ENCODE measurements around the gene NANOS2.
"Not testable (repeated sequence)": the region's sequence is repeated elsewhere in the genome, so short reads cannot be mapped to it uniquely, and the experiment has no call there.

NANOS2 gene

DNA sequence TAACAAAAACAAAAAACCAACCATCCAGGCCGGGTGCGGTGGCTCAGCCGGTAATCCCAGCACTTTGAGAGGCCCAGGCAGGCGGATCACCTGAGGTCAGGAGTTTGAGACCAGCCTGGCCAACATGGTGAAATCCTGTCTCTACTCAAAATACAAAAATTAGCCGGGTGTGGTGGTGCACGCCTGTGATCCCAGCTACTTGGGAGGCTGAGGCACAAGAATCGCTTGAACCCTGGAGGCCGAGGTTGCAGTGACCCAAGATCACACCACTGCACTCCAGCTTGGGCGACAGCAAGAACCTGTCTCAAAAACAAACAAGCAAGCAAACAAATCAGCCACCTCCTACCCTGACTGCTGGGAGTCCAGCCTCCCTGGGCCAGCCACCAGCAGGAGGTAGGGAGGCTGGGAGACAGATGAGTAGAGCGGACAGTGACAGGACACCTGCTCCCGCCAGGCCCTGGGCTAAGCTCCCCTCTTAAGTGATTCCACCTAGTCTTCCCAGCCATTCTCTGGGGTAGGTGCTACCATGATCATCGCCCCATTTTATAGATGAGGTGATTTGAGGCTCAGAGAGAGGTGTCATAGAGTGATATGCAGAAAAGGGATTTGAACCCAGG lies 18.5 kb downstream of the NANOS2 start:
- not testable (repeated sequence) for DNase-seq (ENCODE audit: low spot score)

GRCh38 chr19:45895519-45895972 lies 19.0 kb downstream of the NANOS2 start:
- peak; percentile 66 for DNase-seq (ENCODE audit: low spot score)

DNA sequence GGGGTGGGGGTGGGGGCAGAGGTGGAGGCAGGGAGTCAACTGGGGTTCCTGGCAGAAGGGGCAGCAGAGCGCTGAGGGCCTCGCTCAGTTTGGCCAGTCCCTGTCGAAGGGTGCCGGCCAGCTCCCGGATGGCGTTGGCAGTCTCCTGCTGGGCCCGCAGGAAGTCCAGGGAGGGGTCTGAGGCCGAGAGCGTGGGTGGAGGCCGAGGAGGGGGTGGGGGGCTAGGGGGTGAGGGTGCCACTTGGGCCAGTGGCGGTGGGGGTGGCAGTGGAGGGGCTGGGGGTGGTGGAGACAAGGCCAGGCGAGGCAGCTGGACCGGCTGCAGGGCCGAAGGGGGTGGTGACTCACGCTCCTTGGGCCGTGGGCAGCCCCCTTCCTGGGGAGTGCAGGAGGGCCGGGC lies 23.7 kb downstream of the NANOS2 start:
- no peak for DNase-seq (ENCODE audit: low spot score)

DNA sequence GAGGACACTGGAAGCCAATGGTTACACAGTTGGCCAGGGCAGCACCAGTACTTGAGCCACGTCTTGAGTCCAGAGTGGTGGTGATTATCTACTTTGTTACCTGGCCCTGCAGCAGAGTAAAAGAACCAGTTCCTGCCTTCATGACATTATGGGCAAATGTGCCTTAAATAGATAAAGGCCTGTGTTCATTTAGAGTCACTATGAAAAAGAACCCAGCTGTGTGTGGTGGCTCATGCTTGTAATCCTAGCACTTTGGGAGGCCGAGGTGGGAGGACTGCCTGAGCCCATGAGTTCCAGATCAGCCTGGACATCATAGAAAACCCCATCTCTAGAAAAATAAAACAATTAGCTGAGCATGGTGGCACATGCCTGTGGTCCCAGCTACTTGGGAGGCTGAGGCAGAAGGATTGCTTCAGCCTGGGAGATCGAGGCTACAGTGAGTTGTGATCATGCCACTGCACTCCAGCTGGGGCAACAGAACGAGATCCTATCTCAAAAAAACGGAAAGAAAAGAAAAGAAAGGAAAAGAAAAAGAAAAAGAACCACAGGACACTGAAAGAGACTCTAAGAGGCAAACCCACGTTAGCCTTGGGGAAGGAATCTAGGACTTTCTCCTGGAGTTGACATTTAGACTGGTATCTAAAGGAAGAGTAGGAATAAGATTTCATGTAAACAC lies 25.2 kb downstream of the NANOS2 start:
- no peak for DNase-seq (ENCODE audit: low spot score)

GRCh38 chr19:45887200-45887710 lies 27.3 kb downstream of the NANOS2 start:
- no peak for DNase-seq (ENCODE audit: low spot score)

- peak; percentile 94 for DNase-seq (ENCODE audit: low spot score)
Observed at GRCh38 chr19:45886427-45887199, 28.0 kb downstream of the NANOS2 start.

GRCh38 chr19:45885556-45886426 lies 28.8 kb downstream of the NANOS2 start, which contains the start of gene IRF2BP1:
IRF2BP1 (minus strand) TSS chr19:45886141; CDS start chr19:45885774, 367 bp downstream.
- peak; percentile 91 for DNase-seq (ENCODE audit: low spot score)

DNA sequence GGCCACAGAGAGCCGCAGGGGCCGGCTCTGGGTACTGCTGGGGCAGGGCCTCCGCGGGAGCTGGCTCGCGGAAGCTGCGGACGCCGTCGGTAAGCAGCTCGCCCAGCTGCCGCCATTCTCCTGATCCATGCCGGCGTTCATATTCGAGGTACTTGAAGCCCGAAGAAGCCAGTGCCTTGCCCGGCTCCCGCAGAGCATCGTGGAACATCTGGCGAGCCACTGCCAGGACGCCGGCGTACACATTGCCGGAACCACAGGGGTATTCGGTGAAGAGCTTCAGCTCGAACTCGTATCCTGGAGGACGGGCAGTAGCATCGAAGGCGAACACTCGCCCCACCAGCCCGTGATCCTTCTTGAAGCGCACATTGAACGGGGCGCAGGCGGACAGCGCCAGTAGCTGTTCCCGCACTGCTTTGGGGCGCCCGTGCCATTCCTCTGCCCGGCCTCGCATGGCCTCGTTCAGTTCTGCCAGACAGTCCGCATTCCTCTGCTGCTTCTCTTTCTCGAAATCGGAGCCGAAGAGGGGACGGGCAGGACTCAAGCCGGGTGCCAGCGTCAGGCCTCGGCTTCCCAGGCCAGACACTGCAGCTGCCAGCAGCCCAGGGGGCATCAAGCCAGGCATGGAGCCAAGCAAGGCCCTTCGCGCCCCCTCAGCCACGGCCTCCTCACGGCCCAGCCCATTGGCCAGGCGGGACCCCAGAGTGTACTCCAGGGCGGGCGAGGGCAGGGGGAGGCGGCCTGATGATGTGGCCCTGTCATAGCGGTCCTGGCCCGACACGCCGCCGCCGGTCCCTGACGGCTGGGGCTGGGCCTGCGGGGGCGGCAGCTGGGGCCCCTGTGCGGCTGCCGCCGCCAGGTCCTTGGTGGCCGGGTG lies 29.7 kb downstream of the NANOS2 start:
- DNase-seq (ENCODE audit: low spot score) = no peak

GRCh38 chr19:45883881-45884681 lies 30.5 kb downstream of the NANOS2 start:
- DNase-seq (ENCODE audit: low spot score) = no peak

DNA sequence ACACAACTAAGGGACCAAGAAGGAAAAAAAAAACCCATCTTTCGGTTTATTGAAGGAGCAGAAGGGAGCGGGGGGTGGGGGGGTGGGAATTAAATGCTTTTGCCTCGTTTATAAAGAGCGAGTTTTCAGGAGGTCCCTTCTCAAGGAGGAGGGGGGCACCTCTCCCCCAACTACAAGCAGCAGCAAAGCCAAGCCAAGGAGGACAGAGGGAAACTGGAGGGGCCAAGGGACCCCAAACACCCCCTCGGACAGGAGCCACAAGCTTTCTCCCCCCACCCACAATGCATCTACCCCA lies 31.0 kb downstream of the NANOS2 start:
- DNase-seq (ENCODE audit: low spot score) = no peak

- DNase-seq (ENCODE audit: low spot score) = peak; percentile 24
Observed at GRCh38 chr19:45882652-45883585, 31.7 kb downstream of the NANOS2 start.

- DNase-seq (ENCODE audit: low spot score) = no peak
Observed at GRCh38 chr19:45881909-45882528, 32.6 kb downstream of the NANOS2 start.

DNA sequence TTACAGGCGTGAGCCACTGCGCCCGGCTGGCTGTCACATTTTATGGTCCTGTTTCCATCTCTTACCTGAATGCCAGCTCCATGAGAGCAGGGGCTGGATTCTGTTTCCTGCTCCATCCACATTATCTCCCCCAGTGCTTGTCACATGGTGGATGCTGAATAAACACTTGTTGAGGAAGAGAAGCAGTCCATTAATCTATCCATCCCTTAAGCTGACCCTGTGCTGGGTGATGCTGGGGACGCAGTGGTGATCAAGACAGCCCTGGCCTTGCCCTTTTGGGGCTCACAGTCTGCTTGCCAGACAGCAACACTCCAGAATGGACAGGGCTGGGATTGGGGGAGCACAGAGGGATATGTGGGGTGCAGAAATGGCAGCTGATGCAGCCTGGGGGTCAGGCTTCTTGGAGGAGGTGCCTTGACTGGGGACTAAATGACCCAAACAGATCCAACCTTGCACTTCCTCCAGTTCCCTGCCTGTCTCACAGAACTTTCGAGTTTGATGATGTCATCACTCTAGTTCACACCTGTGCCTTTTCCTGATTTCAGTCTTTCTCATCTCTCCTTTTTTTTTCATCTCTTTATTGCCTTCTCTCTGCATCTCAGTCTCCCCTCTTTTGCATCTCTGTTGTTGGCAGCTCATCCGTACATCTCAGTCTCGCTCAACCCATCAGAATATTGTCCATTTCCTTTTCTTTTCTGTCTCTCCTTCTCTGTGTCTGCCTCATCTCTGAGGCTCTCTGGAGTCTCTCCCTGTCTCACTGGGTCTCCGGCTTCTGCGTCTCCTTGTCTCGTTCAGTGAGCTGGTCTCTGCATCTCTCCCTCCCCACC lies 33.3 kb downstream of the NANOS2 start:
- no peak for DNase-seq (ENCODE audit: low spot score)

DNA sequence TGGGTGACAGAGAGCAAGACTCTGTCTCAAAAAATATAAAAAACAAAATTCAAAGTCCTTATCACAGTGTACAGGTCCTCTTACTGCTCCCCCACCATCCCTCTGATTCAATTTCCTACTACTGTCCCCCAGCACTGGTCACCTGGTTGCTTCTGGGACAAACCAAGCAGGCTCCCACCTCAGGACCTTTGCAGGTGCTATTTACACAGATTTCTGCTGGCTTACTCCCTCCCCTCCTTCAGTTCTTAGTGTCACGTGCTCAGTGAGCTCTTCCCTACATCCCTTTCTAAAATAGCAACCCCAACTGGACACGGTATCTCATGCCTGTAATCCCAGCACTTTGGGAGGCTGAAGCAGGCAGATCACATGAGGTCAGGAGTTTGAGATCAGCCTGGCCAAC lies 34.6 kb downstream of the NANOS2 start:
- DNase-seq (ENCODE audit: low spot score) = no peak

DNA sequence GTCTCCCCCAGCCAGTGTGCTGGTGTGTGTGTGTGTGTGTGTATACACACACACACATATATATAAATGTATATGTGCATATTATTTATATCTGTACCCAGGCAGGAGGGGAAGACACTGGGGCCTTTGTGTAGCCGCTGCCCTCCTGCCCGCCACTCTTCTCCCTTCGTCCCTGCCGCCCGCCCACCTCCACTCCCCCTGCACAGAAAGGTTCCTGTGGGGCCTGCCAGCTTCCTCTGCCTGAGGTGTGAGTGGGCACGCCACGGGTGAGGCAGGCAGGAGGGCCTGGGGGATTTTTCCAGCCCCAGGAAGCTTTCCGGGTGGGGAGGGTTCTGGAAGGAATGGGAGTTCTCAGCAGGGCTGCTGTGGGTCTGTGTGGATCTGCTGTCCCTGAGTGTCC lies 35.5 kb downstream of the NANOS2 start:
- DNase-seq (ENCODE audit: low spot score) = no peak

DNA sequence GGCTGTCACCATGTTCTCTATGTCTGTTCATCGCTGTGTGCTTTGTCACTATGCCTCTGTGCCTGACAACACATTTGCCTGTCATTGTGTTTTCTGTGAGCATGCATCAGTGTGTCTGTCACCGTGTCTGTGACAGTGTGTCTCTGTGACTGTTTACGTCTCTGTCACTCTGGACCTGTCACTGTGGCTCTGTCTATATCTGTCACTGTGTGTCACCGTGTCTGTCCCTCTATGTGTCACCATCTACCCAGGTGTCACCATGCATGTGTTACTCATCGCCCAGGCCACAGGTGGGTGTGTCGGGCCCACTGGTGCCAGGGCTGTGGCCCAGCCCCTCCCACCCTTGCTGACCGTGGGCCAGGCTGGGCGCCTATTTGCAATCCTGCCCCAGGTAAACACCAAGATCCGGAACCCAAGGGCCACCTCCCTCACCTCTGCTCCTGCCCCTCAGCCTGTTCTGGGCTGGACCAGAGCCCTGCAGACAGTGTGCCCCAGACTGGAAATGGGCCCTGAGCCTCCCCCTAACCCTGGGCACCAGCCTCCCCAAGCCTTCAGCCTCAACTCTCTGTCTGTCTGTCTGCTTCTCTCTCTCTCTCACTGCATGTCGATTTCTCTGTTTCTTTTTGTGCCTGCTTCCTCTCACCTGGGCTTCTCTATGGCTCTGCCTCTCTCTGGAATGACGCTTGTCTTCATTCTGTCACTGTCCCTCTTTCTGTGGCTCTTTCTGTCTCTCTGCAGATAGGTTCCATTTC lies 36.4 kb downstream of the NANOS2 start:
- DNase-seq (ENCODE audit: low spot score) = no peak

Measured in pons (tissue), 1 donor.